Glutamatergic neuron (in vitro differentiated cells): ENCODE results near the gene P2RX3. TPM values are rescaled to one million over a fixed set of nuclear protein-coding genes. Genes with fewer than 3 reads are reported as not detected.

ENCODE experiments used
- DNase-seq: peaks from one replicate; pipeline ENCODE4 v3.0.0; 2022
- H3K27ac Mint-ChIP-seq: one replicate; pipeline ENCODE4 v1.8.0; 2020; ENCODE audit warnings: mild to moderate bottlenecking, mixed read lengths, inconsistent platforms; ENCODE audit not compliant: unreplicated experiment
- H3K27me3 Mint-ChIP-seq: one replicate; pipeline ENCODE4 v1.8.0; 2020; ENCODE audit warnings: mild to moderate bottlenecking, moderate library complexity, mixed read lengths, inconsistent platforms; ENCODE audit not compliant: unreplicated experiment
- H3K36me3 Mint-ChIP-seq: one replicate; pipeline ENCODE4 v1.8.0; 2020; ENCODE audit warnings: mild to moderate bottlenecking, mixed read lengths, inconsistent platforms; ENCODE audit not compliant: unreplicated experiment
- H3K4me1 Mint-ChIP-seq: one replicate; pipeline ENCODE4 v1.8.0; 2020; ENCODE audit warnings: mild to moderate bottlenecking, low read depth, mixed read lengths, inconsistent platforms; ENCODE audit not compliant: unreplicated experiment
- H3K4me3 Mint-ChIP-seq: one replicate; pipeline ENCODE4 v1.8.0; 2020; ENCODE audit warnings: mild to moderate bottlenecking, mixed read lengths, inconsistent platforms; ENCODE audit not compliant: unreplicated experiment
- H3K9me3 Mint-ChIP-seq: one replicate; pipeline ENCODE4 v1.8.0; 2020; ENCODE audit warnings: mild to moderate bottlenecking, moderate library complexity, mixed read lengths, inconsistent platforms; ENCODE audit not compliant: unreplicated experiment
- CTCF ChIP-seq: fragments of 200-600 bp; sonication (generic); IDR thresholded peaks from one replicate; pipeline ENCODE4 v1.5.0; 2021; ENCODE audit not compliant: partially characterized antibody, unreplicated experiment
- total RNA-seq: library from RNA; stranded (reverse); fragmentation: NEBNext Ultra II Directional; extraction: Animal tissue kit (Norgen Biotek cat#: 25700); gene quantifications from one replicate; pipeline ENCODE4 v1.2.1, GENCODE V29; 2021; ENCODE audit not compliant: unreplicated experiment

P2RX3 gene
- total RNA-seq, 1 donor from 2014 or later = 496 TPM

DNA sequence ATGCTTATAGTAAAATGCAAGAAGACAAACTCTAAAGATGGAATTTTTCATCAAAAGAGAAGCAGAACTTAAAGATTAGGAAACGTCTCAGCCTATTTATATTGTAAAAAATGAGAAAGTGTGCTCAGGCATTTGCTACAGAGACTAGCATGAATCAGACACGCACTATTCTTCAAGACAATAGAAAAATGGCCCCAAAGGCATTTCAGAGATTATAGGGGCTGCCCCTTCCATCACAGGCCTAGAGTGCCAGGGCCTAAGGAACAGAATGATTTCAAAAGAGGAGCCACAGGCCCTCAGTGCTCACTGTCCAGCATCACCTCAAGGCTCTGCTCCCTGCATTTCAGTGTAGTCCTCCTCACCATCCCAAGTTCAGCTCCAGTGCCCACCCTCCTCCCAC lies 40.9 kb upstream of the P2RX3 start:
- Mint-ChIP-seq H3K27me3 (peaks cover 7% of the 10 kb centered on the region), H3K27ac (no peak overlapping the region), H3K36me3 (peaks cover 14% of the 10 kb centered on the region), H3K9me3 (peaks cover 2% of the 10 kb centered on the region), H3K4me1 (no peaks in the 10 kb centered on the region), H3K4me3 (no peak overlapping the region)
- no peak for DNase-seq
- no peak for TF ChIP-seq CTCF

GRCh38 chr11:57299150-57299737 lies 38.9 kb upstream of the P2RX3 start:
- Mint-ChIP-seq H3K27me3 (peaks cover 13% of the 10 kb centered on the region), H3K4me3 (no peak overlapping the region), H3K27ac (no peak overlapping the region), H3K36me3 (peaks cover 14% of the 10 kb centered on the region), H3K9me3 (peaks cover 7% of the 10 kb centered on the region), H3K4me1 (peaks cover 13% of the 10 kb centered on the region)
- DNase-seq = no peak
- no peak for TF ChIP-seq CTCF

DNA sequence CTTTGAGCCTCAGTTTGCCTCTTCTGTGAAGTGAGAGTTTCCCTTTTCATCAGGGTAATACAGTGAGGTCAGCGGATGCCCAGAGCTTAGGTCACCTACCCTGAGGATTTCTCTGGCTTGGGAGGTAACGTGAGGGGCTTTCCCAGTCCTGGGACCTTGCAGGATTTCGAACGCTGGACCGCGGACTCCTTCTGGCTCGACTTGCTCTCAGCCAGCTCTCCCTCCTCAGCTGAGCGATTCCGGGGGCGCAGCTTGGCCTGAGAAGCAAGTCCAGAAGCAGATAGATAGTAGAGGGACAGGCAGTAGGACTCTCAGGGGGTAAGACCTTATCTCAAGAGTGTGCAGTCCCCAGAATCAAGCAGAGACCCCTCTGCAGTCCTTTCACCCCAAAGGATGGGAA lies 37.4 kb upstream of the P2RX3 start:
- Mint-ChIP-seq H3K9me3 (peaks cover 7% of the 10 kb centered on the region), H3K4me3 (no peak overlapping the region)

DNA sequence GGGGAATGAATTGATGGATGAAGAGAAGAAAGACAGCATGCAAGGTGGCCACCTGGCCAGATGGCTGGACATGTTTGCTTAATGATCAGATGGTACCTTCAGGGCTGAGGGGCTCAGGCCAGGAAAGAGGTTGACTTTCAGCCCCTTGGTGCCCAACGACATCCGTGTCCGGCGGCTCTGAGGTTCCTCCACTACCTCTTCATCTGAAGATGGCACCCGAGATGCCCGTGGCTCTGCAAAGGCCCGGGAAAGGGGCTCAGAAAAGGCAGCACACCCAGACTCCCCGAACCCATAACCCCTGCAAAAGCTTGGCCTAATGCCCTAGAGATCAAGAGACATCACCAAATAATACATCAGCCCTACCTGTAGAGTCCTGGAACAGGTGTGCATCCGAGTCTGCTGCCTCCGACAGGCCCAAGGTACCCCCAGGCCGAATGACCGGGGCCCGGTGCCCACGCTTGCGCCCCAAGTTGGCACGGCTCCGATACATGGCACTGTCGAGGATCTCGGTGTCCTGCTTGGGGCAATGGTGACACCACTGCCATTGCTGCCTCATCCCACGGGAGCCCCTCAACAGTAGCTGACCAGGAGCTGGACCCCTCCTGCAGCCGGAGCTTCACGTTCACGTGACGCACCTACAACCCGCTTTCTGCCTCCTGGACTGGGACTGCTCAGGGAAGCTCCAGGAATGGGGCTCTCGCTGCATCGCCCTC lies 36.3 kb upstream of the P2RX3 start:
- Mint-ChIP-seq H3K4me3 (no peak overlapping the region), H3K9me3 (peaks cover 9% of the 10 kb centered on the region), H3K27me3 (peaks cover 13% of the 10 kb centered on the region), H3K36me3 (peaks cover 7% of the 10 kb centered on the region), H3K27ac (no peak overlapping the region), H3K4me1 (peaks cover 22% of the 10 kb centered on the region)
- no peak for TF ChIP-seq CTCF
- DNase-seq = no peak

More for the DNA sequence above, 37.4 kb upstream of the P2RX3 start:
- Mint-ChIP-seq H3K36me3 (peaks cover 14% of the 10 kb centered on the region), H3K4me1 (peaks cover 20% of the 10 kb centered on the region), H3K27ac (peak overlapping the region; percentile 38), H3K27me3 (peaks cover 13% of the 10 kb centered on the region)
- TF ChIP-seq CTCF = no peak
- no peak for DNase-seq

DNA sequence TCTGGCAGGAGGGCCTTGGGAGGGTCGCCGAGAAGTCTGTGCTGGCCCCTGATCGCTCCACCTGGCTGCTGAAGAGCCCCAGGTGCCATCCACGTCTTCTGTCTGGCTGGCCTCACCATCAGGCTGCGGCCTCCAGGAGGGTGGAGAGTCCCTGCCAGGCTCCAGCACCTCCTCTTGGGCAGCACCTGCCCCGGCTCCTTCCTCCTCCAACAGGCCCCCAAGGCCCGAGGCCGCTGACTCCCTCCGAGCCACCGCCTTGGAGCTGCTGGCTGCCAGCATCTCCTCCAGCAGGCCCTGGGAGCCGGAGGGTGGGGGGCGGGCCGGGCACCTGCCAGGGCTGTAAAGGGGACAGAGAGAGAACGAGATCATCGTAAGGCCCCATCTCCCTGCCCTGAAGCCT lies 35.7 kb upstream of the P2RX3 start:
- Mint-ChIP-seq H3K4me1 (peaks cover 28% of the 10 kb centered on the region), H3K27me3 (peaks cover 16% of the 10 kb centered on the region), H3K27ac (no peak overlapping the region), H3K4me3 (no peak overlapping the region), H3K9me3 (peaks cover 14% of the 10 kb centered on the region), H3K36me3 (peaks cover 5% of the 10 kb centered on the region)
- no peak for TF ChIP-seq CTCF
- DNase-seq = no peak
